Retinal pigment epithelial cell (primary cell): ENCODE data around the gene RNASE1.
"Not testable (repeated sequence)": the region's sequence is repeated elsewhere in the genome, so short reads cannot be mapped to it uniquely, and the experiment has no call there.

Experiments used
- DNase-seq: peaks from one replicate; pipeline ENCODE4 v3.0.0-alpha.2; 2010; ENCODE audit warnings: low read depth
- H3K4me3 ChIP-seq: 2 replicates; pipeline ENCODE4 v1.5.1; 2011; ENCODE audit warnings: mild to moderate bottlenecking, low read length, control low read depth, moderate library complexity
- CTCF ChIP-seq: conservative IDR thresholded peaks from 2 replicates; pipeline ENCODE4 v1.5.1; 2011; ENCODE audit warnings: low read depth, low read length, control low read depth, inconsistent platforms

The RNASE1 gene

GRCh38 chr14:20772650-20773049 is 30.0 kb downstream of the RNASE1 start:
- H3K4me3 ChIP-seq = no peak overlapping the region
- no peak for TF ChIP-seq CTCF
- no peak for DNase-seq

- no peak for DNase-seq
- H3K4me3 ChIP-seq = no peak overlapping the region
- TF ChIP-seq CTCF = no peak
Observed at GRCh38 chr14:20769421-20769820, 33.2 kb downstream of the RNASE1 start.

GRCh38 chr14:20768593-20768892 is 34.1 kb downstream of the RNASE1 start:
- TF ChIP-seq CTCF = no peak
- H3K4me3 ChIP-seq = no peak overlapping the region
- DNase-seq = no peak

- no peak overlapping the region for H3K4me3 ChIP-seq
- TF ChIP-seq CTCF = no peak
- no peak for DNase-seq
Observed at GRCh38 chr14:20760950-20761349, 41.7 kb downstream of the RNASE1 start.

GRCh38 chr14:20759465-20759864 is 43.2 kb downstream of the RNASE1 start:
- DNase-seq, H3K4me3 ChIP-seq: not testable (repeated sequence)

GRCh38 chr14:20757965-20758364 is 44.7 kb downstream of the RNASE1 start:
- no peak for TF ChIP-seq CTCF
- H3K4me3 ChIP-seq = no peak overlapping the region
- no peak for DNase-seq

- no peak for TF ChIP-seq CTCF
- no peak for DNase-seq
- no peak overlapping the region for H3K4me3 ChIP-seq
Observed at GRCh38 chr14:20755037-20755436, 47.6 kb downstream of the RNASE1 start.

- no peak overlapping the region for H3K4me3 ChIP-seq
- no peak for DNase-seq
- no peak for TF ChIP-seq CTCF
Observed at GRCh38 chr14:20754308-20754707, 48.3 kb downstream of the RNASE1 start.
